Right atrium auricular region (tissue), 2 donors: ENCODE results near the gene C19orf12. TPM values are rescaled to one million over a fixed set of nuclear protein-coding genes. Genes with fewer than 3 reads are reported as not detected.
A peak's percentile ranks its signal among the peaks of the same experiment; 100 is the strongest.

ENCODE experiments used
- DNase-seq: peaks from one replicate; pipeline ENCODE4 v3.0.0-alpha.2; 2019; ENCODE audit warnings: low spot score
- H3K27ac ChIP-seq, 2 donors: fragments of 200-600 bp; sonication (generic); 1 replicate in 1 of 2; 2 replicates in 1 of 2; pipeline ENCODE4 v1.5.1; 2016 to 2019
- H3K27me3 ChIP-seq, 2 donors: fragments of 200-600 bp; sonication (generic); one replicate each; pipeline versions ENCODE4 v1.5.1 to v1.6.0; 2017 to 2019
- H3K36me3 ChIP-seq: fragments of 200-600 bp; sonication (generic); one replicate; pipeline ENCODE4 v1.5.1; 2016
- H3K4me1 ChIP-seq, 2 donors: fragments of 200-600 bp; sonication (generic); one replicate each; pipeline versions ENCODE4 v1.5.1 to v1.6.0; 2017 to 2019
- H3K4me3 ChIP-seq, 2 donors: fragments of 200-600 bp; sonication (generic); 1 replicate in 1 of 2; 2 replicates in 1 of 2; pipeline ENCODE4 v1.5.1; 2017 to 2019; ENCODE audit warnings: mild to moderate bottlenecking in 1 of 2, moderate library complexity in 1 of 2
- H3K9me3 ChIP-seq, 2 donors: fragments of 200-600 bp; sonication (generic); one replicate each; pipeline ENCODE4 v1.5.1; 2019
- CTCF ChIP-seq, 2 donors: fragments of 200-600 bp; sonication (generic); IDR thresholded peaks; one replicate each; pipeline ENCODE4 v1.5.1; 2019; ENCODE audit warnings: antibody characterized with exemption in 2 of 2
- total RNA-seq, 2 donors: library from RNA; depleted of rRNA; stranded (reverse); fragments of >200 nt; gene quantifications; one replicate each; pipeline ENCODE4 v1.1.0, GENCODE V29; 2016

C19orf12 gene
- total RNA-seq, 2 donors from 2014 or later, result 47.9 to 61.4 TPM

- peaks cover 0 to 28% of the 10 kb centered on the region in 2 donors for H3K4me1 ChIP-seq
- peaks cover 0 to 8% of the 10 kb centered on the region in 2 donors for H3K9me3 ChIP-seq
- DNase-seq, result no peak
- H3K27ac ChIP-seq, result no peak overlapping the region
- no peak for TF ChIP-seq CTCF (IDR thresholded peaks at IDR 0.05)
- no peaks in the 10 kb centered on the region for H3K27me3 ChIP-seq
- H3K4me3 ChIP-seq, result no peak overlapping the region
- no peaks in the 10 kb centered on the region for H3K36me3 ChIP-seq
These were observed 28.7 kb downstream of the C19orf12 start for GRCh38 chr19:29686285-29686805.

- no peak for TF ChIP-seq CTCF (IDR thresholded peaks at IDR 0.05)
- H3K27ac ChIP-seq, result peak overlapping the region in 1 of 2 donors; percentile 10
These were observed 29.7 kb downstream of the C19orf12 start for GRCh38 chr19:29685326-29685725.

GRCh38 chr19:29683009-29683408, 32.1 kb downstream of the C19orf12 start:
- Histone ChIP-seq H3K27ac (peak overlapping the region in 1 of 2 donors; percentile 94), H3K27me3 (no peaks in the 10 kb centered on the region), H3K9me3 (no peaks in the 10 kb centered on the region), H3K4me1 (peaks cover 0 to 60% of the 10 kb centered on the region in 2 donors), H3K36me3 (no peaks in the 10 kb centered on the region), H3K4me3 (no peak overlapping the region)
- no peak for DNase-seq
- no peak for TF ChIP-seq CTCF (IDR thresholded peaks at IDR 0.05)

More at GRCh38 chr19:29685326-29685725, 29.7 kb downstream of the C19orf12 start:
- Histone ChIP-seq H3K36me3 (no peaks in the 10 kb centered on the region), H3K4me1 (peaks cover 0 to 38% of the 10 kb centered on the region in 2 donors), H3K4me3 (no peak overlapping the region), H3K9me3 (peaks cover 0 to 3% of the 10 kb centered on the region in 2 donors), H3K27me3 (no peaks in the 10 kb centered on the region)
- no peak for DNase-seq

- H3K4me1 ChIP-seq, result peaks cover 4 to 67% of the 10 kb centered on the region in 2 donors
- no peak for DNase-seq
- peak overlapping the region; percentile 94 to 96 for H3K27ac ChIP-seq
- peaks cover 6% of the 10 kb centered on the region for H3K36me3 ChIP-seq
- H3K27me3 ChIP-seq, result no peaks in the 10 kb centered on the region
- no peaks in the 10 kb centered on the region for H3K9me3 ChIP-seq
- TF ChIP-seq CTCF (IDR thresholded peaks at IDR 0.05), result no peak
- no peak overlapping the region for H3K4me3 ChIP-seq
These were observed 32.7 kb downstream of the C19orf12 start for GRCh38 chr19:29682236-29682895.

- no peak for TF ChIP-seq CTCF (IDR thresholded peaks at IDR 0.05)
- Histone ChIP-seq H3K27ac (peak overlapping the region; percentile 94 to 96), H3K9me3 (no peaks in the 10 kb centered on the region), H3K4me1 (peaks cover 4 to 74% of the 10 kb centered on the region in 2 donors), H3K27me3 (no peaks in the 10 kb centered on the region), H3K4me3 (no peak overlapping the region), H3K36me3 (peaks cover 13% of the 10 kb centered on the region)
- DNase-seq, result no peak
These were observed 33.4 kb downstream of the C19orf12 start for GRCh38 chr19:29681422-29682235.
